Measurements from ENCODE around the gene RTN4RL2. TPM values are rescaled to one million over a fixed set of nuclear protein-coding genes. Genes with fewer than 3 reads are reported as not detected.

Gene RTN4RL2
- total and polyA plus RNA-seq, 4 experiments from 2014 or later: 0.17 to 0.40 TPM; not detected in 2

DNA sequence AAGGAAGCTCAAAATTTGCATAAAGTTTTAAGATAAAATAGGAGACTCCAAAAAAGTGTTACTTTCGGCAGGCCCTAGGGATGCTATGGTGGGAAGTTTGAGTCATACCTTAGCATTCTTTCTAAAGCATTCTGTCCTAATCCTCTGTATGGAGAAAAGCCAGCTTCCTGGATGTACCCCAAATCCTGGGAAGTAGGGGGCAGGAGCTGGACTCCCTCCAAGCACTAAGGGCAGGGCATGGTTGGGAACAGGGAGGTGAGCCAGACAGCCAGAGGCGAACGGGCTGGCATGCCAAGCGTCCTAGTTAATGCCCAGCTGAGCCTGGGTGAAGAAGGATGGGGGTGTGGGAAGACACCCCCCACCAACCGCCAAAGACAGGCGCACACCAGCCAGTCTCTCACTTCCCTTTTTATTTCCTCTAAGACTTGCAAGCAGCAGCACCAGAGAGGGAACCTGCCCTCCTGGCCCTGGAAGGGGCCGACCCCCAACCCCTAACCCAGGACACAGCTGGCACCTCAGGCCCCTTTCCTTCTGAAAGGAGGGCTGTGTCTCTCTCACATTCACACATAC, 23.9 kb downstream of the RTN4RL2 start:
- CTCF ChIA-PET (ENCODE audit: partially characterized antibody): interaction anchor here (0.8 to 27.6 kb wide), 12 partner anchors 9 to 317 kb away, joined by 3 to 848 read pairs (median 4); partner anchors contain the start of genes RTN4RL2, SLC43A1, SMTNL1 and TIMM10
- H3K4me1 Mint-ChIP-seq: peaks cover 3 to 29% (median 9%) of the 10 kb centered on the region in 4 donors
- H3K9me3 Mint-ChIP-seq: no peaks in the 10 kb centered on the region
- H3K27ac ChIP-seq (ENCODE audit: low read depth, low read length): no peak overlapping the region
- H3K4me3 ChIP-seq (ENCODE audit: low read length in 2 of 2): no peak overlapping the region
- no peak overlapping the region for H3K27ac Mint-ChIP-seq
- H3K4me1 ChIP-seq (ENCODE audit: insufficient read depth, low read length): peaks cover 11% of the 10 kb centered on the region
- H3K4me3 Mint-ChIP-seq: no peak overlapping the region
- H3K36me3 Mint-ChIP-seq: peaks cover 29 to 37% of the 10 kb centered on the region in 2 donors
- DNase-seq: no peak
- H3K36me3 ChIP-seq (ENCODE audit: insufficient read depth, low read length): no peaks in the 10 kb centered on the region
- H3K27me3 ChIP-seq (ENCODE audit: insufficient read depth, low read length): peaks cover 7% of the 10 kb centered on the region
- peaks cover 2 to 14% of the 10 kb centered on the region in 2 donors for H3K27me3 Mint-ChIP-seq
- POLR2A ChIA-PET (ENCODE audit: partially characterized antibody): interaction anchor here (0.6 to 1.4 kb wide), 2 partner anchors 9 to 46 kb away, joined by 3 to 7 read pairs; partner anchors contain the start of gene TIMM10
- no peaks in the 10 kb centered on the region for H3K9me3 ChIP-seq (ENCODE audit: control insufficient read depth in 1 of 2, low read length in 2 of 2)
- intact Hi-C loops (cut with micrococcal nuclease): no loop called here

GRCh38 chr11:57485217-57485990, 25.1 kb downstream of the RTN4RL2 start:
- DNase-seq: no peak
- no peaks in the 10 kb centered on the region for H3K9me3 ChIP-seq (ENCODE audit: control insufficient read depth in 1 of 2, low read length in 2 of 2)
- peaks cover 7% of the 10 kb centered on the region for H3K27me3 ChIP-seq (ENCODE audit: insufficient read depth, low read length)
- H3K4me1 ChIP-seq (ENCODE audit: insufficient read depth, low read length): peaks cover 11% of the 10 kb centered on the region
- peaks cover 34 to 45% of the 10 kb centered on the region in 2 donors for H3K36me3 Mint-ChIP-seq
- H3K27ac Mint-ChIP-seq: no peak overlapping the region
- no peak overlapping the region for H3K4me3 ChIP-seq (ENCODE audit: low read length in 2 of 2)
- no peak overlapping the region for H3K4me3 Mint-ChIP-seq
- peaks cover 0 to 12% of the 10 kb centered on the region in 2 donors for H3K27me3 Mint-ChIP-seq
- no peak overlapping the region for H3K27ac ChIP-seq (ENCODE audit: low read depth, low read length)
- POLR2A ChIA-PET (ENCODE audit: partially characterized antibody): no interaction called here
- intact Hi-C loops (cut with micrococcal nuclease): no loop called here
- H3K9me3 Mint-ChIP-seq: no peaks in the 10 kb centered on the region
- no peaks in the 10 kb centered on the region for H3K36me3 ChIP-seq (ENCODE audit: insufficient read depth, low read length)
- CTCF ChIA-PET (ENCODE audit: partially characterized antibody): interaction anchor here (1.6 to 27.6 kb wide), 5 partner anchors 8 to 137 kb away, joined by 5 to 848 read pairs (median 41); partner anchors contain the start of genes RTN4RL2, SLC43A1, SMTNL1 and TIMM10
- H3K4me1 Mint-ChIP-seq: peaks cover 1 to 17% (median 7%) of the 10 kb centered on the region in 4 donors

- peaks cover 41 to 53% of the 10 kb centered on the region in 2 donors for H3K36me3 Mint-ChIP-seq
- no peak overlapping the region for H3K27ac Mint-ChIP-seq
- Histone ChIP-seq H3K9me3 (ENCODE audit: control insufficient read depth in 1 of 2, low read length in 2 of 2) (no peaks in the 10 kb centered on the region), H3K27ac (ENCODE audit: low read depth, low read length) (no peak overlapping the region), H3K4me1 (ENCODE audit: insufficient read depth, low read length) (peaks cover 11% of the 10 kb centered on the region), H3K4me3 (ENCODE audit: low read length in 2 of 2) (no peak overlapping the region), H3K27me3 (ENCODE audit: insufficient read depth, low read length) (peaks cover 7% of the 10 kb centered on the region), H3K36me3 (ENCODE audit: insufficient read depth, low read length) (peaks cover 3% of the 10 kb centered on the region)
- peaks cover 0 to 12% of the 10 kb centered on the region in 2 donors for H3K27me3 Mint-ChIP-seq
- POLR2A ChIA-PET (ENCODE audit: partially characterized antibody): no interaction called here
- peaks cover under 1 to 8% (median 1%) of the 10 kb centered on the region in 4 donors for H3K4me1 Mint-ChIP-seq
- no peak overlapping the region for H3K4me3 Mint-ChIP-seq
- intact Hi-C loops (cut with micrococcal nuclease): no loop called here
- no peak for DNase-seq
- H3K9me3 Mint-ChIP-seq: no peaks in the 10 kb centered on the region
- CTCF ChIA-PET (ENCODE audit: partially characterized antibody): interaction anchor here (0.9 to 27.6 kb wide), 3 partner anchors 29 to 38 kb away, joined by 3 to 848 read pairs (median 3); partner anchors contain the start of genes SLC43A1, SMTNL1 and TIMM10
Measured at GRCh38 chr11:57487021-57487778, 26.9 kb downstream of the RTN4RL2 start.

GRCh38 chr11:57487920-57488659, 27.8 kb downstream of the RTN4RL2 start:
- H3K9me3 ChIP-seq (ENCODE audit: control insufficient read depth in 1 of 2, low read length in 2 of 2): no peaks in the 10 kb centered on the region
- no peak for DNase-seq
- Mint-ChIP-seq H3K27me3 (peaks cover 0 to 12% of the 10 kb centered on the region in 2 donors), H3K4me1 (peaks cover 0 to 7% (median under 1%) of the 10 kb centered on the region in 4 donors), H3K27ac (peak overlapping the region in 1 of 7 donors; percentile 32), H3K36me3 (peaks cover 41 to 53% of the 10 kb centered on the region in 2 donors), H3K9me3 (no peaks in the 10 kb centered on the region), H3K4me3 (no peak overlapping the region)
- no peak overlapping the region for H3K4me3 ChIP-seq (ENCODE audit: low read length in 2 of 2)
- peaks cover 6% of the 10 kb centered on the region for H3K4me1 ChIP-seq (ENCODE audit: insufficient read depth, low read length)
- ChIA-PET POLR2A (ENCODE audit: partially characterized antibody) (no interaction called here), CTCF (ENCODE audit: partially characterized antibody) (interaction anchor here (1.5 to 27.6 kb wide), 3 partner anchors 15 to 154 kb away, joined by 3 to 848 read pairs (median 95); partner anchors contain the start of genes SLC43A1, SMTNL1 and TIMM10)
- H3K36me3 ChIP-seq (ENCODE audit: insufficient read depth, low read length): peaks cover 3% of the 10 kb centered on the region
- peaks cover 7% of the 10 kb centered on the region for H3K27me3 ChIP-seq (ENCODE audit: insufficient read depth, low read length)
- H3K27ac ChIP-seq (ENCODE audit: low read depth, low read length): no peak overlapping the region
- intact Hi-C loops (cut with micrococcal nuclease): no loop called here

DNA sequence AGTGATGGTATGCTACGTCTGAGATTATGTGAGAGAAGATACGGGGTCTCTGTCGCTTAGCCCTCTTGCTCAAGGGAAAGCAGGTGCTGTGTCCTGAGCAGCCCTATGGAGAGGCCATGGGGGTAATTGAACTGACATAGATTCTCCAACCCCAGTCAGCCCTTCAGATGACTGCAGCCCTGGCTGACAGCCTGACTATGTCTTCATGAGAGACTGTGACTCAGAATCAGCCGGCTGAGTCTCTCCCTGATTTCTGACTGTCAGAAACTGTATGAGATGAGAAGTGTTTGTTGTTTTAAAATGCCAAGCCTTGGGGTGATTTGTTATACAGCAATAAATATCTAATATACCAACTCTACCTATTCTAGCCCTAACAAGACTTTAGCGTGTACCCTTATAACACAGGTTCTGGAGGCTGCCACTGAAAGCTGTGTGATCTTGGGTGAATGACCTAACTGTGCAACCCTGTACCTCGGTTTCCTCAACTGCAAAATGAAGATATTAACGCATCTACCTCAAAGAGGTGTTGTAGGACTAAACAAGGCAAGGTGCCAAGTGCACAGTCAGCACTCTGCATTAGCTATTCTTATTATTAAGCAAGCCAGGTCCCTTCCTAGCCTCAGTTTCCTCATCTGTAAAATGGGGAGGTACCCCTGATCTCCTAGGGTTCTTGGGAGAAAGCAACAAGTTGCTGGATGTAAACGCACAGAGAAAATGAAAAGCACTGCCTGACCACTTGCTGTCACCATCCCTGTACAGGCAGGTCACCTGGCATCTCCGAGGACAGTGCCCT, 30.3 kb downstream of the RTN4RL2 start:
- Histone ChIP-seq H3K27me3 (ENCODE audit: insufficient read depth, low read length) (no peaks in the 10 kb centered on the region), H3K4me1 (ENCODE audit: insufficient read depth, low read length) (no peaks in the 10 kb centered on the region), H3K36me3 (ENCODE audit: insufficient read depth, low read length) (peaks cover 3% of the 10 kb centered on the region), H3K9me3 (ENCODE audit: control insufficient read depth in 1 of 2, low read length in 2 of 2) (no peaks in the 10 kb centered on the region), H3K4me3 (ENCODE audit: low read length in 2 of 2) (no peak overlapping the region), H3K27ac (ENCODE audit: low read depth, low read length) (no peak overlapping the region)
- intact Hi-C loops (cut with micrococcal nuclease): loop anchor here (5.0 kb wide), 1 partner anchor 33 kb away; no protein-coding TSS in a partner anchor
- POLR2A ChIA-PET (ENCODE audit: partially characterized antibody): no interaction called here
- Mint-ChIP-seq H3K27me3 (peaks cover 0 to 4% of the 10 kb centered on the region in 2 donors), H3K4me1 (no peaks in the 10 kb centered on the region), H3K9me3 (no peaks in the 10 kb centered on the region), H3K27ac (no peak overlapping the region), H3K4me3 (no peak overlapping the region), H3K36me3 (peaks cover 40 to 42% of the 10 kb centered on the region in 2 donors)
- CTCF ChIA-PET (ENCODE audit: partially characterized antibody): interaction anchor here (0.9 to 27.6 kb wide), 8 partner anchors 9 to 151 kb away, joined by 3 to 848 read pairs (median 50); partner anchors contain the start of genes SLC43A1, SMTNL1 and TIMM10
- DNase-seq: no peak
